HCT116 (cell line): ENCODE data around the gene KCNAB3. TPM values are rescaled to one million over a fixed set of nuclear protein-coding genes. Genes with fewer than 3 reads are reported as not detected.

Experiments
- ATAC-seq: fragments of 200-7000 bp; cut with Tn5 transposase; 2 replicates; pipeline ENCODE4 v1.9.1; 2020; ENCODE audit warnings: mild to moderate bottlenecking, moderate library complexity
- BruUV-seq: library from RNA; stranded (reverse); fragments of 400-500 nt; replicated peaks from 2 replicates; lab custom pipeline; 2021; lab: Mats Ljungman, UMichigan
- CTCF ChIA-PET: fragments of 300-600 bp; sonication (Branson Sonifier 250); formaldehyde crosslinking; loops from one replicate; lab custom pipeline; 2021; ENCODE audit warnings: antibody characterized with exemption; lab: Charles Lee
- POLR2A ChIA-PET: fragments of 300-600, 350-600 bp; sonication (Branson Sonifier 250); formaldehyde crosslinking; loops from one replicate; lab custom pipeline; 2021; ENCODE audit warnings: antibody characterized with exemption; lab: Charles Lee
- RAD21 ChIA-PET, 2 experiments: fragments of 300-600 bp; sonication (Branson Sonifier 250); formaldehyde crosslinking; loops; one replicate each; lab custom pipeline; 2023; ENCODE audit warnings: low total read pairs in 2 of 2; ENCODE audit not compliant: uncharacterized antibody in 2 of 2, unreplicated experiment in 2 of 2, low non-redundant PET in 1 of 2; lab: Charles Lee
- DNase-seq: peaks from one replicate; pipeline ENCODE4 v3.0.0-alpha.2; 2010; ENCODE audit warnings: low read depth, low spot score
- H2AFZ ChIP-seq: fragments of 200-600 bp; shearing (Covaris generic), sonication (generic); 2 replicates; pipeline ENCODE4 v1.6.1; 2017; ENCODE audit warnings: low read depth, mixed run types, mixed read lengths, antibody characterized with exemption, low read length; ENCODE audit not compliant: poor library complexity, severe bottlenecking
- H3K27ac ChIP-seq: 2 replicates; pipeline ENCODE4 v1.5.1; 2012; ENCODE audit warnings: low read depth, low read length
- H3K27me3 ChIP-seq: fragments of 200-600 bp; sonication (generic); 2 replicates; pipeline ENCODE4 v1.6.1; 2016; ENCODE audit warnings: mixed run types, low read length, mixed read lengths; ENCODE audit not compliant: insufficient read depth
- H3K36me3 ChIP-seq, 2 experiments: fragments of 200-500 bp in 1 of 2; fragments of 200-600 bp in 1 of 2; sonication (Bioruptor generic) in 1 of 2; sonication (generic) in 1 of 2; 2 replicates each; pipeline versions ENCODE4 v1.5.1 to v1.6.1; 2014 to 2016; ENCODE audit warnings: low read length in 2 of 2, inconsistent platforms in 1 of 2, mixed read lengths in 1 of 2, mixed run types in 1 of 2; ENCODE audit not compliant: insufficient read depth in 2 of 2, control insufficient read depth in 1 of 2
- H3K4me1 ChIP-seq, 2 experiments: fragments of 200-600 bp in 1 of 2; sonication (generic) in 1 of 2; 2 replicates each; pipeline versions ENCODE4 v1.5.1 to v1.6.1; 2012 to 2017; ENCODE audit warnings: low read length in 2 of 2, inconsistent platforms in 1 of 2, mild to moderate bottlenecking in 1 of 2, mixed read lengths in 1 of 2, mixed run types in 1 of 2, moderate library complexity in 1 of 2; ENCODE audit not compliant: insufficient read depth in 2 of 2, control insufficient read depth in 1 of 2
- H3K4me2 ChIP-seq: fragments of 200-600 bp; sonication (generic); 2 replicates; pipeline ENCODE4 v1.6.1; 2017; ENCODE audit warnings: mixed run types, low read length, mixed read lengths
- H3K4me3 ChIP-seq, 2 experiments: fragments of 200-600 bp in 1 of 2; sonication (generic) in 1 of 2; replicated peaks in 1 of 2; 2 replicates each; pipeline ENCODE4 v1.5.1; 2011 to 2016; ENCODE audit warnings: low read length in 2 of 2, control low read depth in 1 of 2, low read depth in 1 of 2, mild to moderate bottlenecking in 1 of 2, mixed read lengths in 1 of 2, mixed run types in 1 of 2
- H3K79me2 ChIP-seq: fragments of 200-600 bp; sonication (generic); 2 replicates; pipeline ENCODE4 v1.6.1; 2017; ENCODE audit warnings: mild to moderate bottlenecking, mixed run types, low read length, moderate library complexity, mixed read lengths; ENCODE audit not compliant: insufficient read depth
- H3K9ac ChIP-seq: fragments of 200-600 bp; sonication (generic); 2 replicates; pipeline ENCODE4 v1.6.1; 2016; ENCODE audit warnings: low read length, mixed read lengths
- H3K9me2 ChIP-seq: fragments of 200-600 bp; sonication (generic), shearing (Covaris generic); 2 replicates; pipeline ENCODE4 v1.6.1; 2017; ENCODE audit warnings: mixed run types, mild to moderate bottlenecking, moderate library complexity; ENCODE audit not compliant: insufficient read depth
- H3K9me3 ChIP-seq, 2 experiments: fragments of 200-500 bp in 1 of 2; fragments of 200-600 bp in 1 of 2; sonication (Bioruptor generic) in 1 of 2; sonication (generic) in 1 of 2; 2 replicates each; pipeline ENCODE4 v1.6.1; 2014 to 2017; ENCODE audit warnings: low read length in 2 of 2, mixed read lengths in 2 of 2, inconsistent platforms in 1 of 2, low read depth in 1 of 2, mild to moderate bottlenecking in 1 of 2, mixed run types in 1 of 2, moderate library complexity in 1 of 2; ENCODE audit not compliant: control insufficient read depth in 1 of 2, insufficient read depth in 1 of 2
- H4K20me1 ChIP-seq: fragments of 200-600 bp; sonication (generic), shearing (Covaris generic); 2 replicates; pipeline ENCODE4 v1.6.1; 2017; ENCODE audit warnings: mixed run types, mild to moderate bottlenecking, moderate library complexity; ENCODE audit not compliant: insufficient read depth
- CEBPB ChIP-seq: IDR thresholded peaks from 2 replicates; pipeline ENCODE4 v1.6.1; 2012; ENCODE audit warnings: low read depth
- EZH2 ChIP-seq: fragments of 200-600 bp; sonication (generic); IDR thresholded peaks from 2 replicates; pipeline ENCODE4 v1.6.1; 2017; ENCODE audit warnings: antibody characterized with exemption, mixed run types
- EZH2phosphoT487 ChIP-seq: fragments of 200-600 bp; IDR thresholded peaks from 2 replicates; pipeline ENCODE4 v1.6.1; 2018; ENCODE audit warnings: antibody characterized with exemption, borderline replicate concordance
- POLR2AphosphoS5 ChIP-seq: IDR thresholded peaks from 2 replicates; pipeline ENCODE4 v1.6.1; 2011; ENCODE audit warnings: mild to moderate bottlenecking, low read depth, low read length, moderate library complexity
- SIN3A ChIP-seq: IDR thresholded peaks from 2 replicates; pipeline ENCODE4 v1.6.1; 2012; ENCODE audit warnings: low read depth
- TCF7L2 ChIP-seq: IDR thresholded peaks from 2 replicates; pipeline ENCODE4 v1.7.0; 2011; ENCODE audit warnings: borderline replicate concordance, inconsistent platforms; ENCODE audit not compliant: insufficient read depth, insufficient read length; ENCODE audit errors: extremely low read depth
- intact Hi-C: fragments of 100-400 bp; cut with micrococcal nuclease; formaldehyde crosslinking; loops from 2 replicates; pipeline ENCODE4 v1.10.0; 2022
- total RNA-seq: library from RNA; stranded (reverse); gene quantifications from one replicate; pipeline ENCODE4 v1.2.1, GENCODE V29; 2021; ENCODE audit not compliant: unreplicated experiment
- TF ChIP-seq, protein P1 (sequence below), 3 experiments: fragments of 200-600 bp in 1 of 3; sonication (generic) in 1 of 3; IDR thresholded peaks in 2 of 3; conservative IDR thresholded peaks in 1 of 3; 2 replicates each; pipeline ENCODE4 v1.5.1; 2012 to 2017; ENCODE audit warnings: low read depth in 2 of 3, low read length in 2 of 3, antibody characterized with exemption in 1 of 3, borderline replicate concordance in 1 of 3, control low read depth in 1 of 3, mild to moderate bottlenecking in 1 of 3, mixed read lengths in 1 of 3, mixed run types in 1 of 3, moderate library complexity in 1 of 3; ENCODE audit not compliant: insufficient read depth in 1 of 3

The KCNAB3 gene
- total RNA-seq, 1 experiment from 2014 or later = 7.1 TPM

DNA sequence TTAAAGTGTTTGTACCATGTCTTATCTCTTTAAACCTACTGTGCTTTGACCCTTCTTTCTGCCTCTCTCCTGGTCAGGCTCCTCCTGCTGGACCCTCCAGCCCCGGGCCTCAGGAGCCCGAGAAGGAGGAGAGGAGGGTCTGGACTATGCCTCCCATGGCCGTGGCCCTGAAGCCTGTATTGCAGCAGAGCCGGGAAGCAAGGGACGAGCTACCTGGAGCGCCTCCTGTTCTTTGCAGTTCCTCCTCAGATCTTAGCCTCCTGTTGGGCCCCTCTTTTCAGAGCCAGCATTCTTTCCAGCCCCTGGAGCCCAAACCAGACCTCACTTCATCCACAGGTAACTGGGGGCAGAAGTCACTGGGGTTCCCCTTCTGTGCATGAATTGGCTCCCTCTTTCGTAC lies 16.0 kb upstream of the KCNAB3 start:
- Histone ChIP-seq H3K9me2 (no peaks in the 10 kb centered on the region), H3K79me2 (no peaks in the 10 kb centered on the region), H3K9ac (no peak overlapping the region), H4K20me1 (no peaks in the 10 kb centered on the region), H3K4me1 (no peaks in the 10 kb centered on the region), H3K27me3 (no peaks in the 10 kb centered on the region), H3K36me3 (peaks cover 48 to 57% of the 10 kb centered on the region in 2 experiments), H2AFZ (no peak overlapping the region), H3K9me3 (no peaks in the 10 kb centered on the region), H3K4me3 (no peak overlapping the region), H3K4me2 (no peak overlapping the region), H3K27ac (no peak overlapping the region)
- ATAC-seq = no peak
- intact Hi-C loops = no loop called here
- BruUV-seq = no TSS peak
- no peak for DNase-seq
- CTCF ChIA-PET = no interaction called here
- TF ChIP-seq EZH2phosphoT487 = no peak
- no peak for TF ChIP-seq POLR2AphosphoS5
- TF ChIP-seq TCF7L2 = no peak
- TF ChIP-seq, protein P1, sequence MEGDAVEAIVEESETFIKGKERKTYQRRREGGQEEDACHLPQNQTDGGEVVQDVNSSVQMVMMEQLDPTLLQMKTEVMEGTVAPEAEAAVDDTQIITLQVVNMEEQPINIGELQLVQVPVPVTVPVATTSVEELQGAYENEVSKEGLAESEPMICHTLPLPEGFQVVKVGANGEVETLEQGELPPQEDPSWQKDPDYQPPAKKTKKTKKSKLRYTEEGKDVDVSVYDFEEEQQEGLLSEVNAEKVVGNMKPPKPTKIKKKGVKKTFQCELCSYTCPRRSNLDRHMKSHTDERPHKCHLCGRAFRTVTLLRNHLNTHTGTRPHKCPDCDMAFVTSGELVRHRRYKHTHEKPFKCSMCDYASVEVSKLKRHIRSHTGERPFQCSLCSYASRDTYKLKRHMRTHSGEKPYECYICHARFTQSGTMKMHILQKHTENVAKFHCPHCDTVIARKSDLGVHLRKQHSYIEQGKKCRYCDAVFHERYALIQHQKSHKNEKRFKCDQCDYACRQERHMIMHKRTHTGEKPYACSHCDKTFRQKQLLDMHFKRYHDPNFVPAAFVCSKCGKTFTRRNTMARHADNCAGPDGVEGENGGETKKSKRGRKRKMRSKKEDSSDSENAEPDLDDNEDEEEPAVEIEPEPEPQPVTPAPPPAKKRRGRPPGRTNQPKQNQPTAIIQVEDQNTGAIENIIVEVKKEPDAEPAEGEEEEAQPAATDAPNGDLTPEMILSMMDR (IDR thresholded peaks at IDR 0.05 in 2 of 3, conservative IDR thresholded peaks at IDR 0.05 in 1 of 3; ENCODE audit: borderline replicate concordance in 1 of 3, insufficient read depth in 1 of 3, low read depth in 2 of 3, low read length in 2 of 3) = no peak
- no peak for TF ChIP-seq CEBPB
- TF ChIP-seq EZH2 = no peak
- RAD21 ChIA-PET = no interaction called here
- POLR2A ChIA-PET = interaction anchor here (2.0 kb wide), 1 partner anchor 12 kb away, joined by 6 read pairs; no protein-coding TSS in a partner anchor

DNA sequence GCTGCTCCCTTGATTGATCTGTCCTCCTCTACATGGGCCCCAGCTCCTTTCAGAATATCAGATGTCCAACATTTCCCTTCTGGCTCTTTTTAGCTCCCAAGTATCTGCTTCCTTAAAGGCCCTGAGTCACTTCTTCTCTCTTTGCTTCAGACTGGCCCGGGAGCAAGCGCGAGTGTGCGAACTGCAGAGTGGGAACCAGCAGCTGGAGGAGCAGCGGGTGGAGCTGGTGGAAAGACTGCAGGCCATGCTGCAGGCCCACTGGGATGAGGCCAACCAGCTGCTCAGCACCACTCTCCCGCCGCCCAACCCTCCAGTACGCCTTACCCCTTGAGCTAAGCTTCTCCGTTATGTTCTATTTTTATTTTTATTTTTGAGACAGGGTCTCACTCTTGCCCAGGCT lies 14.7 kb upstream of the KCNAB3 start:
- H4K20me1 ChIP-seq = no peaks in the 10 kb centered on the region
- TF ChIP-seq CEBPB (no peak), SIN3A (no peak)
- no peaks in the 10 kb centered on the region for H3K9me2 ChIP-seq
- ChIA-PET POLR2A (interaction anchor here (2.0 kb wide), 1 partner anchor 11 kb away, joined by 6 read pairs; no protein-coding TSS in a partner anchor), RAD21 (no interaction called here), CTCF (interaction anchor here (1.6 kb wide), 1 partner anchor 44 kb away, joined by 4 read pairs; no protein-coding TSS in a partner anchor)
- H3K27me3 ChIP-seq = no peaks in the 10 kb centered on the region
- H3K4me3 ChIP-seq = no peak overlapping the region
- no peaks in the 10 kb centered on the region for H3K79me2 ChIP-seq
- no TSS peak for BruUV-seq
- H3K4me2 ChIP-seq = no peak overlapping the region
- intact Hi-C loops = no loop called here
- no peak for ATAC-seq
- no peak overlapping the region for H2AFZ ChIP-seq
- H3K27ac ChIP-seq = no peak overlapping the region
- no peaks in the 10 kb centered on the region for H3K9me3 ChIP-seq
- H3K4me1 ChIP-seq = no peaks in the 10 kb centered on the region
- H3K9ac ChIP-seq = no peak overlapping the region
- H3K36me3 ChIP-seq = peaks cover 61 to 64% of the 10 kb centered on the region in 2 experiments
- DNase-seq = no peak
